ENCODE data around the gene C6orf89.
A peak's percentile ranks its signal among the peaks of the same experiment; 100 is the strongest.

C6orf89 gene

GRCh38 chr6:36958775-36959554 lies 73.2 kb downstream of the C6orf89 start:
- intact Hi-C loops (cut with DNase I): no loop called here
- DNase-seq: no peak

GRCh38 chr6:36959555-36960250 lies 74.0 kb downstream of the C6orf89 start:
- DNase-seq: no peak
- intact Hi-C loops (cut with DNase I): no loop called here

GRCh38 chr6:36961441-36962435 lies 76.0 kb downstream of the C6orf89 start:
- intact Hi-C loops (cut with DNase I): no loop called here
- DNase-seq: no peak

GRCh38 chr6:36962874-36963273 lies 77.1 kb downstream of the C6orf89 start:
- peak; percentile 63 to 96 (median 86) for DNase-seq

GRCh38 chr6:36963451-36964290 lies 77.9 kb downstream of the C6orf89 start:
- intact Hi-C loops (cut with DNase I): no loop called here
- peak in 14 of 42 donors; percentile 38 to 70 (median 48) for DNase-seq

More at GRCh38 chr6:36962874-36963273, 77.1 kb downstream of the C6orf89 start:
- intact Hi-C loops (cut with DNase I): no loop called here

GRCh38 chr6:36964349-36964748 lies 78.6 kb downstream of the C6orf89 start:
- intact Hi-C loops (cut with DNase I): no loop called here
- peak in 3 of 42 donors; percentile 10 to 41 (median 28) for DNase-seq

GRCh38 chr6:36964908-36965307 lies 79.2 kb downstream of the C6orf89 start:
- intact Hi-C loops (cut with DNase I): no loop called here
- DNase-seq: peak in 3 of 42 donors; percentile 9 to 28 (median 26)

- no peak for DNase-seq
These were observed 81.5 kb downstream of the C6orf89 start for GRCh38 chr6:36967301-36967700.

GRCh38 chr6:36967757-36968156 lies 82.0 kb downstream of the C6orf89 start:
- intact Hi-C loops (cut with DNase I): no loop called here

More at GRCh38 chr6:36967301-36967700, 81.5 kb downstream of the C6orf89 start:
- intact Hi-C loops (cut with DNase I): no loop called here

GRCh38 chr6:36968266-36968977 lies 82.7 kb downstream of the C6orf89 start:
- intact Hi-C loops (cut with DNase I): no loop called here
- DNase-seq: no peak

More at GRCh38 chr6:36967757-36968156, 82.0 kb downstream of the C6orf89 start:
- peak in 8 of 42 donors; percentile 33 to 74 (median 58) for DNase-seq

GRCh38 chr6:36969240-36969691 lies 83.5 kb downstream of the C6orf89 start:
- intact Hi-C loops (cut with DNase I): no loop called here
- DNase-seq: no peak

GRCh38 chr6:36969988-36970891 lies 84.5 kb downstream of the C6orf89 start:
- DNase-seq: no peak
- intact Hi-C loops (cut with DNase I): no loop called here

GRCh38 chr6:36970892-36971842 lies 85.4 kb downstream of the C6orf89 start:
- no peak for DNase-seq
- intact Hi-C loops (cut with DNase I): no loop called here

- no peak for DNase-seq
- intact Hi-C loops (cut with DNase I): no loop called here
These were observed 86.3 kb downstream of the C6orf89 start for GRCh38 chr6:36971921-36972673.

GRCh38 chr6:36973190-36973589 lies 87.4 kb downstream of the C6orf89 start:
- DNase-seq: no peak
- intact Hi-C loops (cut with DNase I): no loop called here

Measured in head of caudate nucleus (tissue), 42 donors.